Measurements from ENCODE around the gene LRIG2. TPM values are rescaled to one million over a fixed set of nuclear protein-coding genes. Genes with fewer than 3 reads are reported as not detected.

LRIG2 gene
- total and polyA plus RNA-seq, 2 donors from 2014 or later, result 3.6 to 17.4 TPM

DNA sequence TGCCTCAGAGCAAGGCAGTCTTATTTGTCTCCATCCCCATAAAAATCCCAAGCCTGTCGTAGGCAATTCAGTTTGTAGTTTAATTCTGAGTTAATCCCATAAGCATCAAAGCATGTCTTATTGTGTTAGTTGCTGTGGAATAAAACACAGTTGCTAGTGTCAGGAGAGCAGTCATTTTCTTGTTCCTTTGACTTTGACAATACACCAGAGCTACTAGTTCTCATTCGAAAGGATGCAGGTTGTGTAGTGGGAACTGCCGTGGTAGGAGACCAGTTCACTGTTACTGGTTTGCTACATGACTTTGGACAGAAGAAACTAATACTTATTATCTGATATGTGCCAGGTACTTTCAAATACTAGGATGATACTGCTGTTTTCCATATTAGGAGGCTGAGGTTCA, 23.5 kb downstream of the LRIG2 start:
- no peak overlapping the region for H3K27ac ChIP-seq (ENCODE audit: low read depth in 2 of 2, low read length in 2 of 2)
- FAIRE-seq (no peak), DNase-seq (no peak)
- H3K36me3 ChIP-seq (ENCODE audit: control insufficient read depth in 2 of 3, insufficient read depth in 3 of 3, low read length in 3 of 3), result peaks cover 10 to 48% (median 20%) of the 10 kb centered on the region in 3 donors
- TF ChIP-seq, protein P1, sequence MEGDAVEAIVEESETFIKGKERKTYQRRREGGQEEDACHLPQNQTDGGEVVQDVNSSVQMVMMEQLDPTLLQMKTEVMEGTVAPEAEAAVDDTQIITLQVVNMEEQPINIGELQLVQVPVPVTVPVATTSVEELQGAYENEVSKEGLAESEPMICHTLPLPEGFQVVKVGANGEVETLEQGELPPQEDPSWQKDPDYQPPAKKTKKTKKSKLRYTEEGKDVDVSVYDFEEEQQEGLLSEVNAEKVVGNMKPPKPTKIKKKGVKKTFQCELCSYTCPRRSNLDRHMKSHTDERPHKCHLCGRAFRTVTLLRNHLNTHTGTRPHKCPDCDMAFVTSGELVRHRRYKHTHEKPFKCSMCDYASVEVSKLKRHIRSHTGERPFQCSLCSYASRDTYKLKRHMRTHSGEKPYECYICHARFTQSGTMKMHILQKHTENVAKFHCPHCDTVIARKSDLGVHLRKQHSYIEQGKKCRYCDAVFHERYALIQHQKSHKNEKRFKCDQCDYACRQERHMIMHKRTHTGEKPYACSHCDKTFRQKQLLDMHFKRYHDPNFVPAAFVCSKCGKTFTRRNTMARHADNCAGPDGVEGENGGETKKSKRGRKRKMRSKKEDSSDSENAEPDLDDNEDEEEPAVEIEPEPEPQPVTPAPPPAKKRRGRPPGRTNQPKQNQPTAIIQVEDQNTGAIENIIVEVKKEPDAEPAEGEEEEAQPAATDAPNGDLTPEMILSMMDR (IDR thresholded peaks at IDR 0.05; ENCODE audit: borderline replicate concordance, extremely low read depth, insufficient read depth), result no peak
- no peak overlapping the region for H3K4me3 ChIP-seq (ENCODE audit: low read length in 3 of 3)
- no peaks in the 10 kb centered on the region for H3K9me3 ChIP-seq (ENCODE audit: control insufficient read depth in 2 of 3, insufficient read depth in 1 of 3, low read length in 3 of 3)
- intact Hi-C loops (cut with DNase I), result no loop called here
- H3K4me1 ChIP-seq (ENCODE audit: control insufficient read depth in 2 of 3, insufficient read depth in 2 of 3, low read depth in 1 of 3, low read length in 3 of 3), result peaks cover 0 to 5% (median 0%) of the 10 kb centered on the region in 3 donors
- no peaks in the 10 kb centered on the region for H3K27me3 ChIP-seq (ENCODE audit: control insufficient read depth, insufficient read depth, low read length)
- no peak overlapping the region for H3K9ac ChIP-seq (ENCODE audit: low read length in 3 of 3)

GRCh38 chr1:113101588-113101987, 28.6 kb downstream of the LRIG2 start:
- H3K9me3 ChIP-seq (ENCODE audit: control insufficient read depth in 2 of 3, insufficient read depth in 1 of 3, low read length in 3 of 3), result no peaks in the 10 kb centered on the region
- peaks cover 9 to 55% (median 28%) of the 10 kb centered on the region in 3 donors for H3K36me3 ChIP-seq (ENCODE audit: control insufficient read depth in 2 of 3, insufficient read depth in 3 of 3, low read length in 3 of 3)
- DNase-seq, result no peak
- no peaks in the 10 kb centered on the region for H3K4me1 ChIP-seq (ENCODE audit: control insufficient read depth in 2 of 3, insufficient read depth in 2 of 3, low read depth in 1 of 3, low read length in 3 of 3)
- no peaks in the 10 kb centered on the region for H3K27me3 ChIP-seq (ENCODE audit: control insufficient read depth, insufficient read depth, low read length)
- H3K27ac ChIP-seq (ENCODE audit: low read depth in 2 of 2, low read length in 2 of 2), result no peak overlapping the region
- no peak overlapping the region for H3K9ac ChIP-seq (ENCODE audit: low read length in 3 of 3)
- FAIRE-seq, result no peak
- no peak overlapping the region for H3K4me3 ChIP-seq (ENCODE audit: low read length in 3 of 3)
- TF ChIP-seq, protein P1 (IDR thresholded peaks at IDR 0.05; ENCODE audit: borderline replicate concordance, extremely low read depth, insufficient read depth), result no peak
- intact Hi-C loops (cut with DNase I), result no loop called here

GRCh38 chr1:113103048-113103447, 30.1 kb downstream of the LRIG2 start:
- FAIRE-seq, result no peak
- DNase-seq, result no peak
- no peak overlapping the region for H3K9ac ChIP-seq (ENCODE audit: low read length in 3 of 3)
- no peak overlapping the region for H3K4me3 ChIP-seq (ENCODE audit: low read length in 3 of 3)
- H3K9me3 ChIP-seq (ENCODE audit: control insufficient read depth in 2 of 3, insufficient read depth in 1 of 3, low read length in 3 of 3), result no peaks in the 10 kb centered on the region
- intact Hi-C loops (cut with DNase I), result no loop called here
- no peaks in the 10 kb centered on the region for H3K27me3 ChIP-seq (ENCODE audit: control insufficient read depth, insufficient read depth, low read length)
- no peaks in the 10 kb centered on the region for H3K4me1 ChIP-seq (ENCODE audit: control insufficient read depth in 2 of 3, insufficient read depth in 2 of 3, low read depth in 1 of 3, low read length in 3 of 3)
- H3K36me3 ChIP-seq (ENCODE audit: control insufficient read depth in 2 of 3, insufficient read depth in 3 of 3, low read length in 3 of 3), result peaks cover 9 to 54% (median 25%) of the 10 kb centered on the region in 3 donors
- TF ChIP-seq, protein P1 (IDR thresholded peaks at IDR 0.05; ENCODE audit: borderline replicate concordance, extremely low read depth, insufficient read depth), result no peak
- H3K27ac ChIP-seq (ENCODE audit: low read depth in 2 of 2, low read length in 2 of 2), result no peak overlapping the region

GRCh38 chr1:113103977-113104376, 31.0 kb downstream of the LRIG2 start:
- no peak overlapping the region for H3K27ac ChIP-seq (ENCODE audit: low read depth in 2 of 2, low read length in 2 of 2)
- no peak overlapping the region for H3K9ac ChIP-seq (ENCODE audit: low read length in 3 of 3)
- intact Hi-C loops (cut with DNase I), result no loop called here
- peaks cover 9 to 51% (median 29%) of the 10 kb centered on the region in 3 donors for H3K36me3 ChIP-seq (ENCODE audit: control insufficient read depth in 2 of 3, insufficient read depth in 3 of 3, low read length in 3 of 3)
- H3K4me3 ChIP-seq (ENCODE audit: low read length in 3 of 3), result no peak overlapping the region
- H3K27me3 ChIP-seq (ENCODE audit: control insufficient read depth, insufficient read depth, low read length), result no peaks in the 10 kb centered on the region
- no peaks in the 10 kb centered on the region for H3K9me3 ChIP-seq (ENCODE audit: control insufficient read depth in 2 of 3, insufficient read depth in 1 of 3, low read length in 3 of 3)
- no peak for FAIRE-seq
- TF ChIP-seq, protein P1 (IDR thresholded peaks at IDR 0.05; ENCODE audit: borderline replicate concordance, extremely low read depth, insufficient read depth), result no peak
- no peaks in the 10 kb centered on the region for H3K4me1 ChIP-seq (ENCODE audit: control insufficient read depth in 2 of 3, insufficient read depth in 2 of 3, low read depth in 1 of 3, low read length in 3 of 3)
- no peak for DNase-seq

Measured in kidney (tissue), 14 donors.